ENCODE data around the gene CDK5RAP3.

CDK5RAP3 gene

DNA sequence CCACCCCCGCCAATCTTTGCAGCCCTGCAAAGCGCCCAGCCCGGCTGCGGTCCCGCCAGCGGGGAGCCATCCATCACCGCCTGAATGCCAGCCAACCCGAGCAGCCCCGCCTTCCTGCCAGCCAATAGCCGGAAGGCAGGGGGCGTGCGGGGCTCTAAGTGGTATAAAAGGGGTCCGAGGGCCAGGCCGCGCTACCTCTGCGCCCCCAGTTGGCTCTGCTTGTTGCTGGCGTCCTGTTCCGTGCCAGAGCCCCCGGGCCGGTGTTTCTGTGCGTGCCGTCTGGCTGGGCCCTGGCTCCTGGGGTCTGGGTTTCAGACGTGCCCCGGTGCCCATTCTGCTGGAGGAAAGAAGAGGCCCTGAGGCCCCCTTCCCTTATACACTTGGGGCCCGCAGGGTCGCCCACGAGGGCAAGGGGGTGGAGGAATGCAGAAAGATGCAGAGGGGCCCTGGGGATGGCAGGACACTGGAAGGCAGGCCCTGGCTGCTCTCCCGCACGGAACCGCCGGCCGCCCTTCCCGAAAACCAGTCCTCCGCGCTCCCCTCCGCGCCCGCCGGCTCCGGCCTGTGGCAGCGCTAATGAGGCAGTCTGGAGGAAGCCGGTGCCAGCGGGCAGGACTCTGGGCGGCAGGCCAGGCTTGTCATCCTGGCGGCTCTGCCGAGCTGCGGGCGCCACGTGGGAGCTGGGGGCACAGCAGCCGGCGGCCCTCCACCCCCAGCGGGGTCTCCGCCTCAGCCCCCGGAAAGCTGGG, 52.7 kb downstream of the CDK5RAP3 start (continued):
- TF ChIP-seq, protein P1, sequence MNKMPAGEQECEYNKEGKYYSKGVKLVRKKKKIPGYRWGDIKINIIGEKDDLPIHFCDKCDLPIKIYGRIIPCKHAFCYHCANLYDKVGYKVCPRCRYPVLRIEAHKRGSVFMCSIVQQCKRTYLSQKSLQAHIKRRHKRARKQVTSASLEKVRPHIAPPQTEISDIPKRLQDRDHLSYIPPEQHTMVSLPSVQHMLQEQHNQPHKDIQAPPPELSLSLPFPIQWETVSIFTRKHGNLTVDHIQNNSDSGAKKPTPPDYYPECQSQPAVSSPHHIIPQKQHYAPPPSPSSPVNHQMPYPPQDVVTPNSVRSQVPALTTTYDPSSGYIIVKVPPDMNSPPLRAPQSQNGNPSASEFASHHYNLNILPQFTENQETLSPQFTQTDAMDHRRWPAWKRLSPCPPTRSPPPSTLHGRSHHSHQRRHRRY (tag by site-specific recombination; IDR thresholded peaks at IDR 0.05), result no peak
- TF ChIP-seq ZNF335 (tag by site-specific recombination; conservative IDR thresholded peaks at IDR 0.05) (peak; percentile 83), KLF16 (tag by site-specific recombination; IDR thresholded peaks at IDR 0.05) (peak; percentile 68), ZBTB48 (tag by site-specific recombination; IDR thresholded peaks at IDR 0.05) (peak; percentile 62), ZNF670 (tag by site-specific recombination; IDR thresholded peaks at IDR 0.05; ENCODE audit: low read depth) (no peak), ZFHX2 (tag by site-specific recombination; conservative IDR thresholded peaks at IDR 0.05) (peak; percentile 48), ZSCAN30 (tag by site-specific recombination; IDR thresholded peaks at IDR 0.05) (peak; percentile 22; the same call in 1 of the 2 replicates)
- TF ChIP-seq, protein P2, sequence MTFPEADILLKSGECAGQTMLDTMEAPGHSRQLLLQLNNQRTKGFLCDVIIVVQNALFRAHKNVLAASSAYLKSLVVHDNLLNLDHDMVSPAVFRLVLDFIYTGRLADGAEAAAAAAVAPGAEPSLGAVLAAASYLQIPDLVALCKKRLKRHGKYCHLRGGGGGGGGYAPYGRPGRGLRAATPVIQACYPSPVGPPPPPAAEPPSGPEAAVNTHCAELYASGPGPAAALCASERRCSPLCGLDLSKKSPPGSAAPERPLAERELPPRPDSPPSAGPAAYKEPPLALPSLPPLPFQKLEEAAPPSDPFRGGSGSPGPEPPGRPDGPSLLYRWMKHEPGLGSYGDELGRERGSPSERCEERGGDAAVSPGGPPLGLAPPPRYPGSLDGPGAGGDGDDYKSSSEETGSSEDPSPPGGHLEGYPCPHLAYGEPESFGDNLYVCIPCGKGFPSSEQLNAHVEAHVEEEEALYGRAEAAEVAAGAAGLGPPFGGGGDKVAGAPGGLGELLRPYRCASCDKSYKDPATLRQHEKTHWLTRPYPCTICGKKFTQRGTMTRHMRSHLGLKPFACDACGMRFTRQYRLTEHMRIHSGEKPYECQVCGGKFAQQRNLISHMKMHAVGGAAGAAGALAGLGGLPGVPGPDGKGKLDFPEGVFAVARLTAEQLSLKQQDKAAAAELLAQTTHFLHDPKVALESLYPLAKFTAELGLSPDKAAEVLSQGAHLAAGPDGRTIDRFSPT (tag by site-specific recombination; IDR thresholded peaks at IDR 0.05), result peak; percentile 91
- TF ChIP-seq, protein P3, sequence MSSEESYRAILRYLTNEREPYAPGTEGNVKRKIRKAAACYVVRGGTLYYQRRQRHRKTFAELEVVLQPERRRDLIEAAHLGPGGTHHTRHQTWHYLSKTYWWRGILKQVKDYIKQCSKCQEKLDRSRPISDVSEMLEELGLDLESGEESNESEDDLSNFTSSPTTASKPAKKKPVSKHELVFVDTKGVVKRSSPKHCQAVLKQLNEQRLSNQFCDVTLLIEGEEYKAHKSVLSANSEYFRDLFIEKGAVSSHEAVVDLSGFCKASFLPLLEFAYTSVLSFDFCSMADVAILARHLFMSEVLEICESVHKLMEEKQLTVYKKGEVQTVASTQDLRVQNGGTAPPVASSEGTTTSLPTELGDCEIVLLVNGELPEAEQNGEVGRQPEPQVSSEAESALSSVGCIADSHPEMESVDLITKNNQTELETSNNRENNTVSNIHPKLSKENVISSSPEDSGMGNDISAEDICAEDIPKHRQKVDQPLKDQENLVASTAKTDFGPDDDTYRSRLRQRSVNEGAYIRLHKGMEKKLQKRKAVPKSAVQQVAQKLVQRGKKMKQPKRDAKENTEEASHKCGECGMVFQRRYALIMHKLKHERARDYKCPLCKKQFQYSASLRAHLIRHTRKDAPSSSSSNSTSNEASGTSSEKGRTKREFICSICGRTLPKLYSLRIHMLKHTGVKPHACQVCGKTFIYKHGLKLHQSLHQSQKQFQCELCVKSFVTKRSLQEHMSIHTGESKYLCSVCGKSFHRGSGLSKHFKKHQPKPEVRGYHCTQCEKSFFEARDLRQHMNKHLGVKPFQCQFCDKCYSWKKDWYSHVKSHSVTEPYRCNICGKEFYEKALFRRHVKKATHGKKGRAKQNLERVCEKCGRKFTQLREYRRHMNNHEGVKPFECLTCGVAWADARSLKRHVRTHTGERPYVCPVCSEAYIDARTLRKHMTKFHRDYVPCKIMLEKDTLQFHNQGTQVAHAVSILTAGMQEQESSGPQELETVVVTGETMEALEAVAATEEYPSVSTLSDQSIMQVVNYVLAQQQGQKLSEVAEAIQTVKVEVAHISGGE (tag by site-specific recombination; conservative IDR thresholded peaks at IDR 0.05; ENCODE audit: low read depth), result peak; percentile 33

DNA sequence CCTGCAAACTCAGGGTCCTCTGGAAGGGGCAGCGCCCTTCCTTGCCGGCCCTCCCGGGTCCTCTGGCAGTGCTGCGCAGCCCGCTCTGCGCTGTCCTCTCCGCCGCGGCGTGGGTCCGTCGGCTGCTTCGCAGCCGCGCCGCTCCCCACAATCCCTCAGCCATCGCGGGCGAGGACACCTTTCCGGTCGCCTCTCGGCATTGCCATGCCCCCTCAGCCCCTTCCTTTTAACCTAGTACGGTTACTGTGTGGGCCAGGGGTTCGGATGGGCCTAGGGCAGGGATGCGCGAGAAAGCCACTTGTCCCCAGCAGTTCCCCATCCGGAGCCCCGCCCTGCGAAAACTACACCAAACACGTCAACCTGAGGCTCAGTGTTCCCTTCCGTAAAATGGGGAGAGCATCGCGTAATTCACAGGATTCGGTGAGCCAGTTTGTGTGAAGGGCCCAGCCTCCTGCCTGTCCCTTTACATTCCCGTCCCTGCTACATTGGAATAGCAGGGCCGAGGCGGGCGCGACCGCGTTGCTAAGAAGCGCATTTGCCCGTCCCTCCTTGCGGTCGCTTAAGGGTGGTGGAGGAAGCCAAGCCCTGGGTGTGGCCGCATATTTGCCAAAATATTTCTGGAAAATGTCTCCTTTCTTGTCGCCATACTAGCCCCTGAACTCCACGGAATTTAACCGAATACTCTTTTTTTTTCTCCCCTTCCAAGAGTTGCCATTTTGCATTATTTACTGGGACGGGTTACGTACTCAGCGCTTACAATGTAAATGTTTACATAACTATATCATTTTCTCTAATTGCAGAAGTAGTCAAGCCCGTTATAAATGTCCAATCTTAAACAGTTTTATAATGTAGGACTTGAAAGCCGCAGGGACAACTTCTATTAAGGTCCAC, 53.5 kb downstream of the CDK5RAP3 start:
- Histone ChIP-seq H3K36me3 (ENCODE audit: control insufficient read depth in 2 of 2, insufficient read depth in 1 of 2, low read length in 2 of 2) (no peaks in the 10 kb centered on the region), H3K27ac (ENCODE audit: extremely low read depth, low read depth, low read length) (peak overlapping the region; percentile 77; the same call in 1 of the 2 replicates), H3K4me1 (ENCODE audit: control insufficient read depth, insufficient read depth, low read length) (peaks cover 14% of the 10 kb centered on the region), H3K4me3 (ENCODE audit: low read depth, low read length) (peak overlapping the region; percentile 42), H3K9me3 (ENCODE audit: control insufficient read depth, insufficient read depth, low read depth, low read length) (no peaks in the 10 kb centered on the region)
- ChIA-PET CTCF (interaction anchor here (0.5 to 15.5 kb wide), 33 partner anchors 12 to 1140 kb away, joined by 3 to 386 read pairs (median 6); partner anchors contain the start of genes NFE2L1 and PNPO), POLR2A (interaction anchor here (0.6 to 2.2 kb wide), 11 partner anchors 22 to 855 kb away, joined by 3 to 22 read pairs (median 6); partner anchors contain the start of genes NFE2L1 and PNPO)
- peak; percentile 52; the same call in 1 of the 2 replicates for TF ChIP-seq ZXDB (tag by site-specific recombination; IDR thresholded peaks at IDR 0.05)
- TF ChIP-seq GLIS2 (tag by site-specific recombination; IDR thresholded peaks at IDR 0.05), result no peak
- no peak for TF ChIP-seq ZNF560 (tag by site-specific recombination; IDR thresholded peaks at IDR 0.05; ENCODE audit: borderline replicate concordance)
- no peak for TF ChIP-seq ZNF555 (tag by site-specific recombination; conservative IDR thresholded peaks at IDR 0.05)
- 0 out of 2 replicates have a peak, but pooled peaks have one; percentile 10 for TF ChIP-seq ZBTB1 (tag by site-specific recombination; IDR thresholded peaks at IDR 0.05)
- TF ChIP-seq, protein P4, sequence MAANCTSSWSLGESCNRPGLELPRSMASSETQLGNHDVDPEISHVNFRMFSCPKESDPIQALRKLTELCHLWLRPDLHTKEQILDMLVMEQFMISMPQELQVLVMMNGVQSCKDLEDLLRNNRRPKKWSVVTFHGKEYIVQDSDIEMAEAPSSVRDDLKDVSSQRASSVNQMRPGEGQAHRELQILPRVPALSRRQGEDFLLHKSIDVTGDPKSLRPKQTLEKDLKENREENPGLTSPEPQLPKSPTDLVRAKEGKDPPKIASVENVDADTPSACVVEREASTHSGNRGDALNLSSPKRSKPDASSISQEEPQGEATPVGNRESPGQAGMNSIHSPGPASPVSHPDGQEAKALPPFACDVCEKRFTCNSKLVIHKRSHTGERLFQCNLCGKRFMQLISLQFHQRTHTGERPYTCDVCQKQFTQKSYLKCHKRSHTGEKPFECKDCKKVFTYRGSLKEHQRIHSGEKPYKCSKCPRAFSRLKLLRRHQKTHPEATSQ (tag by site-specific recombination; IDR thresholded peaks at IDR 0.05), result peak; percentile 32; the same call in 1 of the 2 replicates
- TF ChIP-seq, protein P5, sequence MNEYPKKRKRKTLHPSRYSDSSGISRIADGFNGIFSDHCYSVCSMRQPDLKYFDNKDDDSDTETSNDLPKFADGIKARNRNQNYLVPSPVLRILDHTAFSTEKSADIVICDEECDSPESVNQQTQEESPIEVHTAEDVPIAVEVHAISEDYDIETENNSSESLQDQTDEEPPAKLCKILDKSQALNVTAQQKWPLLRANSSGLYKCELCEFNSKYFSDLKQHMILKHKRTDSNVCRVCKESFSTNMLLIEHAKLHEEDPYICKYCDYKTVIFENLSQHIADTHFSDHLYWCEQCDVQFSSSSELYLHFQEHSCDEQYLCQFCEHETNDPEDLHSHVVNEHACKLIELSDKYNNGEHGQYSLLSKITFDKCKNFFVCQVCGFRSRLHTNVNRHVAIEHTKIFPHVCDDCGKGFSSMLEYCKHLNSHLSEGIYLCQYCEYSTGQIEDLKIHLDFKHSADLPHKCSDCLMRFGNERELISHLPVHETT (tag by site-specific recombination; IDR thresholded peaks at IDR 0.05), result peak; percentile 84
- no peak for TF ChIP-seq ZFP41 (tag by site-specific recombination; IDR thresholded peaks at IDR 0.05; ENCODE audit: borderline replicate concordance)
- 0 out of 2 replicates have a peak, but pooled peaks have one; percentile 20 for TF ChIP-seq KLF16 (tag by site-specific recombination; IDR thresholded peaks at IDR 0.05)
- TF ChIP-seq, protein P6, sequence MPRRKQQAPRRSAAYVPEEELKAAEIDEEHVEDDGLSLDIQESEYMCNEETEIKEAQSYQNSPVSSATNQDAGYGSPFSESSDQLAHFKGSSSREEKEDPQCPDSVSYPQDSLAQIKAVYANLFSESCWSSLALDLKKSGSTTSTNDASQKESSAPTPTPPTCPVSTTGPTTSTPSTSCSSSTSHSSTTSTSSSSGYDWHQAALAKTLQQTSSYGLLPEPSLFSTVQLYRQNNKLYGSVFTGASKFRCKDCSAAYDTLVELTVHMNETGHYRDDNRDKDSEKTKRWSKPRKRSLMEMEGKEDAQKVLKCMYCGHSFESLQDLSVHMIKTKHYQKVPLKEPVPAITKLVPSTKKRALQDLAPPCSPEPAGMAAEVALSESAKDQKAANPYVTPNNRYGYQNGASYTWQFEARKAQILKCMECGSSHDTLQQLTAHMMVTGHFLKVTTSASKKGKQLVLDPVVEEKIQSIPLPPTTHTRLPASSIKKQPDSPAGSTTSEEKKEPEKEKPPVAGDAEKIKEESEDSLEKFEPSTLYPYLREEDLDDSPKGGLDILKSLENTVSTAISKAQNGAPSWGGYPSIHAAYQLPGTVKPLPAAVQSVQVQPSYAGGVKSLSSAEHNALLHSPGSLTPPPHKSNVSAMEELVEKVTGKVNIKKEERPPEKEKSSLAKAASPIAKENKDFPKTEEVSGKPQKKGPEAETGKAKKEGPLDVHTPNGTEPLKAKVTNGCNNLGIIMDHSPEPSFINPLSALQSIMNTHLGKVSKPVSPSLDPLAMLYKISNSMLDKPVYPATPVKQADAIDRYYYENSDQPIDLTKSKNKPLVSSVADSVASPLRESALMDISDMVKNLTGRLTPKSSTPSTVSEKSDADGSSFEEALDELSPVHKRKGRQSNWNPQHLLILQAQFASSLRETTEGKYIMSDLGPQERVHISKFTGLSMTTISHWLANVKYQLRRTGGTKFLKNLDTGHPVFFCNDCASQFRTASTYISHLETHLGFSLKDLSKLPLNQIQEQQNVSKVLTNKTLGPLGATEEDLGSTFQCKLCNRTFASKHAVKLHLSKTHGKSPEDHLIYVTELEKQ (tag by site-specific recombination; IDR thresholded peaks at IDR 0.05; ENCODE audit: borderline replicate concordance), result no peak
- no peak for TF ChIP-seq ZNF830 (tag by site-specific recombination; IDR thresholded peaks at IDR 0.05; ENCODE audit: low read depth)
